ENCODE data around the gene KLRF1. TPM values are rescaled to one million over a fixed set of nuclear protein-coding genes. Genes with fewer than 3 reads are reported as not detected.

Gene KLRF1
- total RNA-seq, 1 experiment from 2014 or later: not detected

DNA sequence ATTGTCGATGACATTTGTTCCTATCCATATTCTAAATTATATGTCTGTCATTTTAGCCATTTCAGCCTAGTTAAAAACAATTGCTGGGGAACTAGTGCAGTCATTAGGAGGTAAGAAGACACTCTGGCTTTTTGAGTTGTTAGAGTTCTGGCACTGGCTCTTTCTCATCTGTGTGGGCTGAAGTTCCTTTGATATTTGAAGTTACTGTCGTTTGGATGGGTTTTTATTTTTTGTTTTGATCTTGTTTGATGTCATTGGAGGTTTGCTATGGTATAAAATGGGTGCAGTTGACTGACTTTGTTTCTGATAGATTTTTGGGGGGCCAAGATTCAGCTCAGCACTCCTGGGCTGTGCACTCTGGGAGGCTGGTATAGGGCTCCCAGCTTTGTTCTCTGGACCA, 45.9 kb upstream of the KLRF1 start:
- H3K36me3 Mint-ChIP-seq (ENCODE audit: insufficient read depth in 1 of 3, low read depth in 3 of 3): peaks cover 0 to 4% (median 2%) of the 10 kb centered on the region in 3 experiments; a peak in 4 of 7 replicates
- H3K9ac ChIP-seq (ENCODE audit: extremely low read depth, insufficient read length, low read length): no peak overlapping the region
- no peak overlapping the region for H3K56ac ChIP-seq (ENCODE audit: insufficient read length, low read depth, low read length)
- H2BK120ac ChIP-seq (ENCODE audit: low read depth, low read length, poor library complexity, severe bottlenecking): no peak overlapping the region
- no peak overlapping the region for H3K4me2 ChIP-seq (ENCODE audit: insufficient read depth, insufficient read length, low read length)
- H3T11ph ChIP-seq (ENCODE audit: low read length): no peak overlapping the region
- no peak overlapping the region for H4K91ac ChIP-seq (ENCODE audit: insufficient read length, low read depth, low read length)
- H3K23me2 ChIP-seq (ENCODE audit: insufficient read length, low read depth, low read length, poor library complexity, severe bottlenecking): no peaks in the 10 kb centered on the region
- no peak overlapping the region for H2AK5ac ChIP-seq (ENCODE audit: insufficient read length, low read length)
- TF ChIP-seq, protein P1, sequence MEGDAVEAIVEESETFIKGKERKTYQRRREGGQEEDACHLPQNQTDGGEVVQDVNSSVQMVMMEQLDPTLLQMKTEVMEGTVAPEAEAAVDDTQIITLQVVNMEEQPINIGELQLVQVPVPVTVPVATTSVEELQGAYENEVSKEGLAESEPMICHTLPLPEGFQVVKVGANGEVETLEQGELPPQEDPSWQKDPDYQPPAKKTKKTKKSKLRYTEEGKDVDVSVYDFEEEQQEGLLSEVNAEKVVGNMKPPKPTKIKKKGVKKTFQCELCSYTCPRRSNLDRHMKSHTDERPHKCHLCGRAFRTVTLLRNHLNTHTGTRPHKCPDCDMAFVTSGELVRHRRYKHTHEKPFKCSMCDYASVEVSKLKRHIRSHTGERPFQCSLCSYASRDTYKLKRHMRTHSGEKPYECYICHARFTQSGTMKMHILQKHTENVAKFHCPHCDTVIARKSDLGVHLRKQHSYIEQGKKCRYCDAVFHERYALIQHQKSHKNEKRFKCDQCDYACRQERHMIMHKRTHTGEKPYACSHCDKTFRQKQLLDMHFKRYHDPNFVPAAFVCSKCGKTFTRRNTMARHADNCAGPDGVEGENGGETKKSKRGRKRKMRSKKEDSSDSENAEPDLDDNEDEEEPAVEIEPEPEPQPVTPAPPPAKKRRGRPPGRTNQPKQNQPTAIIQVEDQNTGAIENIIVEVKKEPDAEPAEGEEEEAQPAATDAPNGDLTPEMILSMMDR (conservative IDR thresholded peaks at IDR 0.05): no peak
- no peak overlapping the region for H3K18ac ChIP-seq (ENCODE audit: insufficient read length, low read depth, low read length)
- H3K9me3 ChIP-seq (ENCODE audit: control insufficient read depth, low read depth, low read length): no peaks in the 10 kb centered on the region
- no peak overlapping the region for H3K4me3 Mint-ChIP-seq
- no peaks in the 10 kb centered on the region for H3K27me3 ChIP-seq (ENCODE audit: insufficient read depth, low read length)
- H3K4ac ChIP-seq (ENCODE audit: low read depth, low read length): no peak overlapping the region
- no peaks in the 10 kb centered on the region for H4K20me1 ChIP-seq (ENCODE audit: control insufficient read depth, insufficient read depth, insufficient read length)
- no peak overlapping the region for H3K27ac Mint-ChIP-seq
- no peak overlapping the region for H2BK12ac ChIP-seq (ENCODE audit: insufficient read length, low read depth, low read length)
- no peaks in the 10 kb centered on the region for H3K27me3 Mint-ChIP-seq (ENCODE audit: low read depth)
- DNase-seq: no peak
- no peak overlapping the region for H3K27ac ChIP-seq (ENCODE audit: insufficient read length, low read depth, low read length)
- H2BK15ac ChIP-seq (ENCODE audit: low read depth, low read length): 0 out of 2 replicates have a peak overlapping the region, but pooled peaks have one; percentile 68
- H4K8ac ChIP-seq (replicated peaks; ENCODE audit: insufficient read length, low read depth, low read length): no peak overlapping the region
- no peak overlapping the region for H3K23ac ChIP-seq (ENCODE audit: insufficient read length, low read depth, low read length)
- H3K4me1 Mint-ChIP-seq: peaks cover 46 to 52% of the 10 kb centered on the region in 2 experiments
- H3K79me1 ChIP-seq (ENCODE audit: insufficient read depth, low read depth, low read length, poor library complexity, severe bottlenecking): no peaks in the 10 kb centered on the region
- no peak overlapping the region for H4K5ac ChIP-seq (ENCODE audit: insufficient read length, low read depth, low read length)
- peaks cover 3% of the 10 kb centered on the region; the same call in 1 of the 2 replicates for H3K4me1 ChIP-seq (ENCODE audit: insufficient read depth, low read length)
- no peak overlapping the region for H2AFZ ChIP-seq (ENCODE audit: low read length)
- H3K14ac ChIP-seq (ENCODE audit: insufficient read depth, low read length): no peak overlapping the region
- H2BK5ac ChIP-seq (ENCODE audit: insufficient read length, low read length): no peak overlapping the region
- no peaks in the 10 kb centered on the region for H3K79me2 ChIP-seq (ENCODE audit: insufficient read depth, low read length)
- no peaks in the 10 kb centered on the region; a peak in 1 of 5 replicates for H3K9me3 Mint-ChIP-seq
- no peak overlapping the region for H2BK20ac ChIP-seq (ENCODE audit: low read depth, low read length, poor library complexity, severe bottlenecking)
- WGBS (ENCODE audit: extremely low coverage, insufficient read length, low lambda C conversion rate): no CpG with 5 or more reads among the region's 2 CpGs
